Measurements from ENCODE around the gene ZSWIM6. TPM values are rescaled to one million over a fixed set of nuclear protein-coding genes. Genes with fewer than 3 reads are reported as not detected.

ZSWIM6 gene
- total RNA-seq, 1 donor from 2014 or later = 8.9 TPM

DNA sequence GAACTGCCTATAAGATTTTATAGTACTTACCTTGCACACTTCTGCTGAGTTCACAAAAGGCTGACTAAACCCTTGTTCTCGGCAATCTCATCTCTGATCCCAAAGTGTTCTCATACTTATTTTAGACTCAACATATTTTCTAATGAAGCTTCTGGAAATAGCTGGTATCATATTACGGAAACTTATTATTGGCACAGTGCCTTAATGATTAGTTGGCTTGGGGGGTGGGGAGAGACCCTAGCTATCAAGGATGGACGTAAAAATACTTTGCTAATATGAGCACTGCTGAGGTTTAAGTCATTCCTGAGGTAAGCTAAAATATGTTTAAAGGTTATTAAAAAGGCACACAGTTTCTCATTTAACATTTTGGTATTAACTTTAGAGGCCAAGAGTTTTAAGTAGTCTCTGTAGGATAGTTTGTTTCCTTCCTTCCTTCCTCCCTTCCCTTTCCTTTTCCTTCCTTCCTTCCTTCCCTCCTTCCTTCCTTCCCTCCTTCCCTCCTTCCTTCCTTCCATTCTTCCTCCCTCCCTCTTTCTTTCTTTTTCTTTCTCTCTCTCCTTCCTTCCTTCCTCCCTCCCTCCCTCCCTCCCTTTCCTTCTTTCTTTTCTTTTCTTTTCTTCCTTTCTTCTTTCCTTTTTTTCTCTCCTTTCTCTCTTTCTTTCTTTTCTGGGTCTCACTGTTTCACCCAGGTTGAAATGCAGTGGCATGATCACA is 31.5 kb downstream of the ZSWIM6 start:
- intact Hi-C loops (cut with micrococcal nuclease) = no loop called here
- H3K4me3 Mint-ChIP-seq (ENCODE audit: low read depth) = no peak overlapping the region

DNA sequence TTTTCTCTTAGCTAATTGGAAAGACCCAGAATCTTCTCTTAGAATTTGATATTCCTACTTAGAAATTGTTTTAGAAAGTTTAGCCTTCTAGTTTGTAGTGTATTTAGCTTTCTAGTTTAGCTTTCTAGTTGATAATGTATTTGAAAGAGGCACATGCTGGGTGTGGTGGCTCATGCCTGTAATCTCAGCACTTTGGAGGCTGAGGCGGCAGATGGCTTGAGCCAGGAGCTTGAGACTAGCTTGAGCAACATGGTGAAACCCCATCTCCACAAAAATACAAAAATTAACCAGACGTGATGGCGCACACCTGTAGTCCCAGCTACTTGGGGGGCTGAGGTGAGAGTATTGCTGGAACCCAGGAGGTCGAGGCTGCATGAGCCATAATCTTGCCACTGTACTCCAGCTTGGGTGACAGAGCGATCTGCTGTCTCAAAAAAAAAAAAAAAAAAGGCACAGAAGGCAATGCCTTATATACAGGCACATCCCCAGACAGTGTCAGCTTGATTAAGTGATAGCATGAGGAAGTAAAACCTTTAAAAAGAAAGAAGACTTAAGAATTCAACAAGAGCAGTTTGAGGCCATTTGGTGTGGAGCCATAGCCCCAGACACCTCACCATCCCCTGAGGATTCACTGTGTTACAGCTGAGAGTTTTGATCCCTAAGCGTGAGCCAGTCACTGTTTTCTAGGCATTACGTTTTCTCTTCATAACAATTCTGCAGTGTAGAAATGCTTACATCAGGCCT is 34.6 kb downstream of the ZSWIM6 start:
- DNase-seq (ENCODE audit: low spot score) = no peak
- H3K27me3 Mint-ChIP-seq (ENCODE audit: low read depth) = no peaks in the 10 kb centered on the region
- H3K4me1 Mint-ChIP-seq (ENCODE audit: low read depth) = no peaks in the 10 kb centered on the region
- no peak overlapping the region for H3K4me3 Mint-ChIP-seq (ENCODE audit: low read depth)
- intact Hi-C loops (cut with micrococcal nuclease) = no loop called here
- H3K27ac Mint-ChIP-seq = no peak overlapping the region
- no peaks in the 10 kb centered on the region for H3K9me3 Mint-ChIP-seq
- H3K36me3 Mint-ChIP-seq (ENCODE audit: low read depth) = peaks cover 3% of the 10 kb centered on the region

More for the DNA sequence above, 31.5 kb downstream of the ZSWIM6 start:
- H3K4me1 Mint-ChIP-seq (ENCODE audit: low read depth) = peaks cover 13% of the 10 kb centered on the region
- H3K9me3 Mint-ChIP-seq = no peaks in the 10 kb centered on the region
- no peak for DNase-seq (ENCODE audit: low spot score)
- H3K27ac Mint-ChIP-seq = no peak overlapping the region
- peaks cover 3% of the 10 kb centered on the region for H3K36me3 Mint-ChIP-seq (ENCODE audit: low read depth)
- H3K27me3 Mint-ChIP-seq (ENCODE audit: low read depth) = no peaks in the 10 kb centered on the region

DNA sequence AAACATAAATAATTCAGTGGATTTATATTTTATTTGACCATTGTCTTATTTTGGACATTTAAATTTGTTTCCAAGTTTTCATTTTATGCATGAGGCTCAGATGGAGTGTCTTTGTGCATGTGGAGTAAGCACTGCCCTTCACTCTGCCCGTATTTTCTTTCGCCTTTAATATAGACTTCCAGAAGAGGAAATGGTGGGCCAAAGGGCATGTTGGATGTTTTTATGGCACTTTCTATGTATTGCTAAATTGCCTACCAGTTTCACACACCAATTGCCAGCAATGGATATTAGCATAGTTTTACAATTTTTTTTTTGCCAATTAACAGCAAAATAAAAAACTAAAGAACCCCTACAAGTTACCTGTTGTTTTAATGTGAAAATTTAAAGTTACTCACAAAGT is 38.4 kb downstream of the ZSWIM6 start:
- Mint-ChIP-seq H3K36me3 (ENCODE audit: low read depth) (peaks cover 8% of the 10 kb centered on the region), H3K27me3 (ENCODE audit: low read depth) (no peaks in the 10 kb centered on the region), H3K4me1 (ENCODE audit: low read depth) (no peaks in the 10 kb centered on the region), H3K27ac (no peak overlapping the region), H3K4me3 (ENCODE audit: low read depth) (no peak overlapping the region), H3K9me3 (no peaks in the 10 kb centered on the region)
- intact Hi-C loops (cut with micrococcal nuclease) = no loop called here
- DNase-seq (ENCODE audit: low spot score) = no peak

DNA sequence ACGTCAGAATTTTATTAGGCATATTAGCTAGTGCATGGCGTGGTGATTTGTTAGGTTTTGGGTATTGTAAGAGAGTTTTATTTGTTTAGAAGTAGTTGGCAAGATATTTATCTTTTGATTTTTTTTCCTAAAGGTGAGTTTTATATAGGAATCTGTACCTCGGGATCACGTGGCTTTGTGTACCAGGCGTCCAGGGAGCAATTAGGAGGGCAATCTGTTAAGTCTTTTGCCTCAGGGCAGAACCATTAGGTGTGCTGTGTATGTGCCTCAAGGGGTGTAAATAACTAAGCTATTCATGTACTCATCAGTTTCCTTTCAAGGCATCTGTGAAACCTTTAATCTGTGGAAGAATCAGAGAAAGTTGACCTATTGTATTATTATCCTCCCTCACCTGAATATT is 39.4 kb downstream of the ZSWIM6 start:
- no peaks in the 10 kb centered on the region for H3K9me3 Mint-ChIP-seq
- intact Hi-C loops (cut with micrococcal nuclease) = no loop called here
- H3K36me3 Mint-ChIP-seq (ENCODE audit: low read depth) = peaks cover 7% of the 10 kb centered on the region
- H3K4me1 Mint-ChIP-seq (ENCODE audit: low read depth) = no peaks in the 10 kb centered on the region
- no peak for DNase-seq (ENCODE audit: low spot score)
- no peak overlapping the region for H3K27ac Mint-ChIP-seq
- H3K27me3 Mint-ChIP-seq (ENCODE audit: low read depth) = no peaks in the 10 kb centered on the region
- H3K4me3 Mint-ChIP-seq (ENCODE audit: low read depth) = no peak overlapping the region

DNA sequence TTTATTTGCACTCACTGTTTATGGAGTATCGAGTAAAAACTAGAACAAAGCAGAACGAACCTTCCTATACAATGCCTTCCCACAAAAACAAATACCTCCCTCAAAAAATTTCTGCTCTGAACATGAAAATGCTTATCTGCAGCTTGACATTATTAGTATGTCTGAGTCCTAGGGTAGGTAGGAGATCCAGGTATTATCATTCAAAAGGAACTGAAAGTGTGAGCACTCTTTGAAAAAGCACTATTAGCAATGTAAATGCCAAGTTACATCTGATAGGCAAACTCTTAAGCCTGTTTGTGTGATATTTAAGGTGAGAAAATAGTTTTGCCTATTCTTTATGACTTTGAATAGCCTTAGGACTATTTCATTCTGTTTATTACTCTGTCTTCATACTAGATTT is 47.6 kb downstream of the ZSWIM6 start:
- intact Hi-C loops (cut with micrococcal nuclease) = no loop called here
- DNase-seq (ENCODE audit: low spot score) = no peak

DNA sequence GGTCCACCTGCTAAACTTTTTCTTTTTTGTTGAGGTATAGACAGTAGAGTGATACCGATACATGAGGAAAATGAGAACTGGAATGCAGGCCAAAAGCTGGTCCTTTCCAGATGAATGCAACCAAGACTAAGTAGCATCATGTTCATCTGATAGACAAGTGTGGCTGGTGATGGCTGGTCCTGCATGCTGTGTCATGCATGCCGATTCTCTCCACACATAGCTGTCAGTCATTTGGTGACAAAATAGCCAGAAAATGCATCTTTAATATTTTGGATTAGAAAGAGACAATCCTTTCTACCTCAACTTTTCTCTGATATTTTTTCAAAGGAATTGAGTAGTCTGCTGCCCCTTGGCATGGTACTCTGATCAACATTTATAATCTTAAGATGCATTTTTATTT is 49.9 kb downstream of the ZSWIM6 start:
- no peaks in the 10 kb centered on the region for H3K4me1 Mint-ChIP-seq (ENCODE audit: low read depth)

More for the DNA sequence above, 47.6 kb downstream of the ZSWIM6 start:
- H3K36me3 Mint-ChIP-seq (ENCODE audit: low read depth) = peaks cover 7% of the 10 kb centered on the region
- H3K4me1 Mint-ChIP-seq (ENCODE audit: low read depth) = no peaks in the 10 kb centered on the region
- H3K4me3 Mint-ChIP-seq (ENCODE audit: low read depth) = no peak overlapping the region
- no peak overlapping the region for H3K27ac Mint-ChIP-seq
- no peaks in the 10 kb centered on the region for H3K9me3 Mint-ChIP-seq
- H3K27me3 Mint-ChIP-seq (ENCODE audit: low read depth) = no peaks in the 10 kb centered on the region

DNA sequence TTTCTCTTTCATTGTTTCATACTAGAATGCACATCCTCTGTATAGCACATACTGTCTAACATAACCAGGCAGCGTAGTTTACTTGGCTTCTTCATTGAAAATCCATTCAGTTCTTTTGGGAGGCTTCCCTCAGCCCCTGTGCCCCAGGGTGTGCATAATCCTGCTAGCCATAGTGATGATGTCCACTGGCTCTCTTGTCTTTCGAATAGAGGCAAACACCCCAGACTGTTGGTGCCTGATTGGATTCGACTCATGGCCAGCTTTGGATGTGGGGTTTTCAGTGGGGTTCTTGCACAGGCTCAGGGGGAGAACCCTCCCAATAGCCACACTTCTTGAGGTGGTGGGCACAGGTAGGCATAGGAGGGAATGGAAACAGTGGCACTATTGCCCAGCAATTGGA is 53.6 kb downstream of the ZSWIM6 start:
- no peaks in the 10 kb centered on the region for H3K27me3 Mint-ChIP-seq (ENCODE audit: low read depth)
- H3K36me3 Mint-ChIP-seq (ENCODE audit: low read depth) = no peaks in the 10 kb centered on the region
- intact Hi-C loops (cut with micrococcal nuclease) = no loop called here
- H3K27ac Mint-ChIP-seq = no peak overlapping the region
- peaks cover 2% of the 10 kb centered on the region for H3K4me1 Mint-ChIP-seq (ENCODE audit: low read depth)
- H3K9me3 Mint-ChIP-seq = no peaks in the 10 kb centered on the region
- no peak overlapping the region for H3K4me3 Mint-ChIP-seq (ENCODE audit: low read depth)
- no peak for DNase-seq (ENCODE audit: low spot score)

More for the DNA sequence above, 49.9 kb downstream of the ZSWIM6 start:
- Mint-ChIP-seq H3K36me3 (ENCODE audit: low read depth) (no peaks in the 10 kb centered on the region), H3K4me3 (ENCODE audit: low read depth) (no peak overlapping the region), H3K27me3 (ENCODE audit: low read depth) (no peaks in the 10 kb centered on the region), H3K9me3 (no peaks in the 10 kb centered on the region), H3K27ac (no peak overlapping the region)
- intact Hi-C loops (cut with micrococcal nuclease) = no loop called here
- no peak for DNase-seq (ENCODE audit: low spot score)

DNA sequence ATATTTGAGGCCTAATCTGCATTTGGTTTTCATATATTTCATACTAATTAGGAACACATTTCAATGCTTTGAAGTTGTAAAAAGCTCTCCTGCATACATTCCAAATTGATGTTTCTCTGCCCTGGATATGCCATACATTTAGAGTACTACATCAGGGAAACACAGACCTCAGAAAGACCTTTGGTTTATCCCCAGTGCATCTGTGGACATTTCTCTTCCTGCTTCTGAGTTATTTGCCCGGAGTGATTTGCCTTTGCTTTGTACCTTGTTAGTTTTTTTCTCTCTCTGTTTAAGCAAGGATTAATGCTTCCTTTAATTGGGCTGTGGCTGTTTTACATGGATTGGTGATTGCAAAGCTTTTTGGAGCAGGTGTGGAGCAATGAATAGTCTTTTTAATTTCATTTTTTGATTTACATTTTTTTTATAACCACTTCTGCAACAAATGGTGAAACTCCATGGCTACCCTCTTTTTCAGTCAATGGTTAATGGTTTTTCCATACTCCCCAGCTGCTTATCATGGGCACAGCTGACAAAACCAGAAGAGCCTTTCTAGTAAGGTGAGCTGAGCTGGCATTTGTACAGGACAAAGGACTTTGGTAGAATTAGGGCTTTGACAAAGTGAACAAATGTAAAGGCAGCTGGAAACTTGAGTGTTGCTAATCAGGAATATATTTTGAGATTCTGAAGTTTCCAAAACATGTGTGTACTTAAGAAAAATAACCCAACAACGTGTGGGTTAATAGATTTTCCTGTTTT is 54.2 kb downstream of the ZSWIM6 start:
- H3K27me3 Mint-ChIP-seq (ENCODE audit: low read depth) = no peaks in the 10 kb centered on the region
- H3K9me3 Mint-ChIP-seq = no peaks in the 10 kb centered on the region
- peaks cover 2% of the 10 kb centered on the region for H3K4me1 Mint-ChIP-seq (ENCODE audit: low read depth)
- DNase-seq (ENCODE audit: low spot score) = no peak
- intact Hi-C loops (cut with micrococcal nuclease) = no loop called here
- H3K4me3 Mint-ChIP-seq (ENCODE audit: low read depth) = no peak overlapping the region
- no peak overlapping the region for H3K27ac Mint-ChIP-seq
- H3K36me3 Mint-ChIP-seq (ENCODE audit: low read depth) = no peaks in the 10 kb centered on the region

DNA sequence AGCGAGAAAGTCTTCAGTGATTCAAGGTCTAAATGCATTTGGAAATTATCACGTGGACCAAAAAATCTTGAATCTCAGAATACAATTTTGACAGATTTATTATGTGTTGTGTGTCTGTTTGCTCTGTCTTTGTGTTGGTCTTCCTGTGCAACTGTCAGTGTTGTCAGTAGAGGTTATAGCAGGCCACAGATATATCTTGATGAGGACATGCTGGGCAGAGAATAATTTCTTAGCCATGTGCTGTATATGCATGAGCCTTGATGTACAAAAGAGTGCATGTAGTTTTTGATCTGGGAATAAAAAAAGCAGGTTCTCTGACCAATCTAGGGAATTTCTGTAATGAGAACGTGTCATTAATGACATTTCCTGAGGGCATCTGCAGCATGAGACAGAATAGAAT is 57.6 kb downstream of the ZSWIM6 start:
- intact Hi-C loops (cut with micrococcal nuclease) = no loop called here
- Mint-ChIP-seq H3K4me3 (ENCODE audit: low read depth) (no peak overlapping the region), H3K9me3 (no peaks in the 10 kb centered on the region), H3K36me3 (ENCODE audit: low read depth) (peaks cover 7% of the 10 kb centered on the region), H3K4me1 (ENCODE audit: low read depth) (peaks cover 2% of the 10 kb centered on the region), H3K27ac (no peak overlapping the region), H3K27me3 (ENCODE audit: low read depth) (no peaks in the 10 kb centered on the region)
- DNase-seq (ENCODE audit: low spot score) = no peak

DNA sequence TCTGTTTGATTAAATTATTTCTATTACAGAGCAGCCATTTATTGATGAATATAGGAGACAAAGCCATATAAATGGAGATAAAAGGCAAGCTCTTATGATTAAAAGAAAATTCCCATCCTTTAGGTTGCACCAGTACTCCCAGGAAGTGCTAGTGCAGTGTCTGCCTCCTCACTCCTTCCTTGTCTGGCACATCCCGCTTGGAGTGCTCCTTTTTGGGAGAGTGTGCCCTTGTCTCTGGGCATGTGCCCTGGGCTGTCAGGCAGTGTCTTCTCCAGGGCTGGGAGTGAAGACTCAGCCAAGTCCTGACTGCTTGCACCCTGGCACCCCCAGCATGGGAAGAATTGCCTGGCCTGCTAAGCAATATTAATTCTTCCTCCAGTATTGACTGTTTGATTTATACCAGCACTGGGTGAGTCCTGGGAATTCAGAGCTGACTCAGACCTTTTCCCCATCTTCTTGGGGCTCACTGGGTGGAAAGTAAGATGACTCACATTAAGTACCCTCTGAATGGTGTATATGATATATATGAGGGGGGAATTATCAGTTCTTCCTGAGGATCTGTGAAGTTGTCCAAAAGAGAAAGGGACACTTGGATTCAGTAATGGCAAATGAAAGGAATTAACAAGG is 62.1 kb downstream of the ZSWIM6 start:
- H3K27me3 Mint-ChIP-seq (ENCODE audit: low read depth) = no peaks in the 10 kb centered on the region
- no peak overlapping the region for H3K27ac Mint-ChIP-seq
- H3K9me3 Mint-ChIP-seq = no peaks in the 10 kb centered on the region
- intact Hi-C loops (cut with micrococcal nuclease) = no loop called here
- peaks cover 7% of the 10 kb centered on the region for H3K36me3 Mint-ChIP-seq (ENCODE audit: low read depth)
- no peak overlapping the region for H3K4me3 Mint-ChIP-seq (ENCODE audit: low read depth)
- H3K4me1 Mint-ChIP-seq (ENCODE audit: low read depth) = no peaks in the 10 kb centered on the region
- no peak for DNase-seq (ENCODE audit: low spot score)

DNA sequence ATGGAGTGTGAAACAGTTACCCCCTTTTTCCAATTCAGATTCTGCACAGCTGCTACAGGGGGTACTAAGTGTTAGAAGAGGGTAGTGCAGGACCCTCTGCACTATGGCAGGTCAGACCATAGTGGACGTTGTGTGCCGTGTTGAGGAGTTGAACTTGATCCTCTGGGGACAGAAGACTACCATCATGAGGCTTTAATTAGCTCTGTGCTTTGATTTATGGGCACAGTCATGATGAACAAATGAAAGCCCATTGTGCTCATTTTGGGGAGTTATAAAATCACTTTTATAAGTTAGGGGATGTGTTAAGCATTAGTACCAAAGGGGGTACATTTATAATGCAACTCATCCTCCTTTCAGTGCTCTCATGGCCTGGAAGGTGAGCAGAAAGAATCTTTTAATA is 62.7 kb downstream of the ZSWIM6 start:
- Mint-ChIP-seq H3K4me1 (ENCODE audit: low read depth) (no peaks in the 10 kb centered on the region), H3K36me3 (ENCODE audit: low read depth) (peaks cover 7% of the 10 kb centered on the region), H3K27ac (no peak overlapping the region), H3K27me3 (ENCODE audit: low read depth) (no peaks in the 10 kb centered on the region), H3K4me3 (ENCODE audit: low read depth) (no peak overlapping the region), H3K9me3 (no peaks in the 10 kb centered on the region)
- intact Hi-C loops (cut with micrococcal nuclease) = no loop called here
- no peak for DNase-seq (ENCODE audit: low spot score)

DNA sequence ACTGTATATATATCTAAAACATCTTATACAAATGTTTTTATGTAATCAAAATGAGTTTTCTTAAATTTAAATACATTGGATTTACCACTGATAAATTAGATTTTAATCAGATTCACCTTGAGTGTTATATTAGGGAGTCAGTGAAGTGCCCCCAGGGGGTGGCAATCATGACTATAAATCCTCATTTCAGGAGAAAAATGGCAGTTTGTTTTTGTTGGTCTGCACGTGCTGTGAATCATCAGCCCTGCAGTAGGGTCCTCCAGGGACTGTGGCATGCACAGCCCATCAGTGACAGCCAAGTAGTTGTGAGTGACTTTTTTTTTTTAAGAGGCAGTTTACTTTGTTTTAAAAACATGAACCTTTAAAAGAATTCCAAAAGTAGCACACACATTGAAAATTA is 65.2 kb downstream of the ZSWIM6 start:
- H3K9me3 Mint-ChIP-seq = no peaks in the 10 kb centered on the region
- no peak overlapping the region for H3K27ac Mint-ChIP-seq
- intact Hi-C loops (cut with micrococcal nuclease) = no loop called here
- no peaks in the 10 kb centered on the region for H3K36me3 Mint-ChIP-seq (ENCODE audit: low read depth)
- DNase-seq (ENCODE audit: low spot score) = no peak
- H3K4me3 Mint-ChIP-seq (ENCODE audit: low read depth) = no peak overlapping the region
- no peaks in the 10 kb centered on the region for H3K27me3 Mint-ChIP-seq (ENCODE audit: low read depth)
- peaks cover 8% of the 10 kb centered on the region for H3K4me1 Mint-ChIP-seq (ENCODE audit: low read depth)

Data from activated T-helper 2 cell treated with anti-CD3 and anti-CD28 coated beads, Interferon-gamma antibody, Interleukin-2, Interleukin-4, amounts not matched to agents 10 μg/mL and 5 μg/mL and 100 μg/mL, durations not matched to agents 14 hours and 24 hours and 36 hours (primary cell).